IMR-90 (cell line): ENCODE results near the gene SLC17A4. TPM values are rescaled to one million over a fixed set of nuclear protein-coding genes. Genes with fewer than 3 reads are reported as not detected.

Source experiments
- ATAC-seq: fragments of 200-7000 bp; cut with Tn5 transposase; 2 replicates; pipeline ENCODE4 v1.9.1; 2020; ENCODE audit warnings: low read depth, mild to moderate bottlenecking, moderate library complexity
- BruUV-seq: library from RNA; stranded (reverse); fragments of 400-500 nt; replicated peaks from 2 replicates; lab custom pipeline; 2021; lab: Mats Ljungman, UMichigan
- CTCF ChIA-PET: fragments of 300-600 bp; formaldehyde crosslinking; extraction: SDS; loops from one replicate; lab custom pipeline; 2021; ENCODE audit warnings: antibody characterized with exemption; lab: Yijun Ruan, JAX
- POLR2A ChIA-PET: fragments of 300-600 bp; sonication (Branson Sonifier 250); formaldehyde crosslinking; loops from one replicate; lab custom pipeline; 2022; ENCODE audit warnings: antibody characterized with exemption; ENCODE audit not compliant: unreplicated experiment; lab: Charles Lee
- DNase-seq: peaks from one replicate; pipeline ENCODE4 v3.0.0; 2013
- H2AFZ ChIP-seq: replicated peaks from 2 replicates; pipeline ENCODE3; 2013; ENCODE audit warnings: low read length, mild to moderate bottlenecking; ENCODE audit not compliant: poor library complexity
- H2AK5ac ChIP-seq: 2 replicates; pipeline ENCODE4 v1.6.1; 2013; ENCODE audit warnings: low read depth, low read length, inconsistent platforms
- H2AK9ac ChIP-seq: replicated peaks from 2 replicates; pipeline ENCODE3; 2013; ENCODE audit warnings: mild to moderate bottlenecking, low read depth, low read length, moderate library complexity; ENCODE audit not compliant: poor library complexity
- H2BK120ac ChIP-seq: 2 replicates; pipeline ENCODE4 v1.6.1; 2013; ENCODE audit warnings: low read depth, low read length, inconsistent platforms
- H2BK15ac ChIP-seq: 3 replicates; pipeline ENCODE4 v1.6.1; 2013; ENCODE audit warnings: low read depth, low read length, inconsistent platforms
- H2BK20ac ChIP-seq: 2 replicates; pipeline ENCODE4 v1.6.1; 2013; ENCODE audit warnings: low read depth, mild to moderate bottlenecking, inconsistent platforms, low read length, moderate library complexity
- H2BK5ac ChIP-seq: 2 replicates; pipeline ENCODE4 v1.6.1; 2013; ENCODE audit warnings: mild to moderate bottlenecking, low read depth, low read length, inconsistent platforms; ENCODE audit not compliant: poor library complexity, severe bottlenecking
- H3K14ac ChIP-seq: replicated peaks from 2 replicates; pipeline ENCODE4 v1.6.1; 2013; ENCODE audit warnings: low read depth, low read length, inconsistent platforms
- H3K18ac ChIP-seq: 2 replicates; pipeline ENCODE4 v1.6.1; 2013; ENCODE audit warnings: low read depth, low read length, control low read depth
- H3K23ac ChIP-seq: 2 replicates; pipeline ENCODE4 v1.6.1; 2013; ENCODE audit warnings: low read depth, low read length, inconsistent platforms
- H3K27ac ChIP-seq: 2 replicates; pipeline ENCODE4 v1.5.1; 2013; ENCODE audit warnings: mild to moderate bottlenecking, control low read depth, low read length; ENCODE audit not compliant: insufficient read depth
- H3K27me3 ChIP-seq: 2 replicates; pipeline ENCODE4 v1.6.1; 2013; ENCODE audit warnings: low read length; ENCODE audit not compliant: control insufficient read depth, insufficient read depth
- H3K36me3 ChIP-seq: 2 replicates; pipeline ENCODE4 v1.6.1; 2013; ENCODE audit warnings: low read length, mixed read lengths; ENCODE audit not compliant: control insufficient read depth, insufficient read depth
- H3K4ac ChIP-seq: 2 replicates; pipeline ENCODE4 v1.6.1; 2013; ENCODE audit warnings: low read depth, low read length, inconsistent platforms
- H3K4me1 ChIP-seq: 2 replicates; pipeline ENCODE4 v1.6.1; 2013; ENCODE audit warnings: low read length, mixed read lengths; ENCODE audit not compliant: control insufficient read depth, insufficient read depth
- H3K4me2 ChIP-seq: 2 replicates; pipeline ENCODE4 v1.6.1; 2013; ENCODE audit warnings: low read depth, mild to moderate bottlenecking, control low read depth, low read length, moderate library complexity
- H3K4me3 ChIP-seq: 2 replicates; pipeline ENCODE4 v1.5.1; 2013; ENCODE audit warnings: low read depth, mild to moderate bottlenecking, control low read depth, low read length, moderate library complexity; ENCODE audit not compliant: insufficient read depth
- H3K56ac ChIP-seq: 2 replicates; pipeline ENCODE4 v1.6.1; 2013; ENCODE audit warnings: low read length, inconsistent platforms; ENCODE audit not compliant: insufficient read depth; ENCODE audit errors: extremely low read depth
- H3K79me1 ChIP-seq, 2 experiments: 2 replicates each; pipeline ENCODE4 v1.6.1; 2013; ENCODE audit warnings: low read length in 2 of 2, inconsistent platforms in 1 of 2, low read depth in 1 of 2
- H3K9ac ChIP-seq: 2 replicates; pipeline ENCODE4 v1.6.1; 2013; ENCODE audit warnings: low read depth, low read length, control low read depth
- H3K9me1 ChIP-seq: 2 replicates; pipeline ENCODE4 v1.6.1; 2013; ENCODE audit warnings: low read length, inconsistent platforms; ENCODE audit not compliant: insufficient read depth
- H3K9me3 ChIP-seq: 2 replicates; pipeline ENCODE4 v1.6.1; 2013; ENCODE audit warnings: low read length; ENCODE audit not compliant: control insufficient read depth, insufficient read depth
- H4K20me1 ChIP-seq: 2 replicates; pipeline ENCODE4 v1.6.1; 2013; ENCODE audit warnings: low read length, inconsistent platforms; ENCODE audit not compliant: insufficient read depth
- H4K5ac ChIP-seq: 2 replicates; pipeline ENCODE4 v1.6.1; 2013; ENCODE audit warnings: mild to moderate bottlenecking, low read depth, low read length, control low read depth
- H4K8ac ChIP-seq, 2 experiments: 2 replicates each; pipeline ENCODE4 v1.6.1; 2013; ENCODE audit warnings: low read depth in 2 of 2, low read length in 2 of 2, control low read depth in 1 of 2, inconsistent platforms in 1 of 2
- H4K91ac ChIP-seq: 2 replicates; pipeline ENCODE4 v1.6.1; 2013; ENCODE audit warnings: low read depth, low read length, inconsistent platforms; ENCODE audit not compliant: insufficient read depth
- BHLHE40 ChIP-seq: fragments of 150-350 bp; IDR thresholded peaks from 2 replicates; pipeline ENCODE4 v1.6.1; 2016; ENCODE audit warnings: mild to moderate bottlenecking, low read depth, low read length
- CHD1 ChIP-seq: IDR thresholded peaks from 2 replicates; pipeline ENCODE4 v1.6.1; 2012; ENCODE audit warnings: low read depth, low read length, improper control_type of control experiment
- MXI1 ChIP-seq: IDR thresholded peaks from 2 replicates; pipeline ENCODE4 v1.6.1; 2012; ENCODE audit warnings: low read depth, mild to moderate bottlenecking, low read length, moderate library complexity, borderline replicate concordance
- NFE2L2 ChIP-seq: fragments of 150-350 bp; IDR thresholded peaks from 2 replicates; pipeline ENCODE4 v1.6.1; 2016; ENCODE audit warnings: low read depth, mild to moderate bottlenecking, low read length
- RCOR1 ChIP-seq: IDR thresholded peaks from 2 replicates; pipeline ENCODE4 v1.6.1; 2012; ENCODE audit warnings: mild to moderate bottlenecking, low read length, improper control_type of control experiment; ENCODE audit not compliant: insufficient replicate concordance
- USF2 ChIP-seq: fragments of 150-350 bp; IDR thresholded peaks from 2 replicates; pipeline ENCODE4 v1.6.1; 2017; ENCODE audit warnings: mild to moderate bottlenecking, antibody characterized with exemption, low read length, low read depth
- WGBS, 2 experiments: methylation state at CpG; one replicate each; pipeline versions ENCODE4 v1.1.5 to v1.1.7; 2013; ENCODE audit warnings: missing lambda C conversion rate in 2 of 2; ENCODE audit not compliant: insufficient read length in 1 of 2; ENCODE audit errors: extremely low coverage in 2 of 2; 5-methylcytosine and 5-hydroxymethylcytosine counted together
- dilution Hi-C: fragments of 300-500 bp; cut with HindIII; formaldehyde crosslinking; loops from one replicate; pipeline ENCODE4 v1.14.3; 2018; ENCODE audit warnings: low sequenced_read_pairs; ENCODE audit not compliant: unreplicated experiment
- in situ Hi-C: fragments of 300-500 bp; cut with MboI; formaldehyde crosslinking; loops from 3 replicates; pipeline ENCODE4 v1.14.3; 2019; ENCODE audit warnings: low sequenced_read_pairs, inconsistent platforms, mixed read lengths
- intact Hi-C: fragments of 100-400 bp; cut with micrococcal nuclease; formaldehyde crosslinking; loops from 2 replicates; pipeline ENCODE4 v1.10.0; 2022
- polyA plus RNA-seq, 3 experiments: library from polyadenylated mRNA; depleted of rRNA; stranded (reverse); fragments of >200 nt; gene quantifications; 2 replicates each; pipeline ENCODE4 v1.2.3, GENCODE V29; 2012; ENCODE audit warnings: low replicate concordance in 1 of 3
- total RNA-seq: library from RNA; depleted of rRNA; stranded (reverse); fragments of >200 nt; gene quantifications from 2 replicates; pipeline ENCODE4 v1.2.3, GENCODE V29; 2012

SLC17A4 gene
- total and polyA plus RNA-seq, 2 of the 4 experiments (the other 2 are of a cell fraction): not detected

- no peak overlapping the region for H2BK20ac ChIP-seq
- H3K18ac ChIP-seq: no peak overlapping the region
- H3K36me3 ChIP-seq: no peaks in the 10 kb centered on the region
- no peaks in the 10 kb centered on the region for H3K4me1 ChIP-seq
- H3K79me1 ChIP-seq: no peaks in the 10 kb centered on the region
- no peak overlapping the region for H3K14ac ChIP-seq
- no peak overlapping the region for H2BK5ac ChIP-seq
- CTCF ChIA-PET: interaction anchor here (0.9 kb wide), 1 partner anchor 8 kb away, joined by 3 read pairs; no protein-coding TSS in a partner anchor
- intact Hi-C loops (loop anchor here (10.0 kb wide), 1 partner anchor 445 kb away; no protein-coding TSS in a partner anchor), dilution Hi-C loops (no loop called here), in situ Hi-C loops (no loop called here)
- H3K9me3 ChIP-seq: no peaks in the 10 kb centered on the region
- no peak overlapping the region for H3K9ac ChIP-seq
- no peak overlapping the region for H3K27ac ChIP-seq
- H4K8ac ChIP-seq: no peak overlapping the region
- POLR2A ChIA-PET: no interaction called here
- no peak overlapping the region for H3K4me2 ChIP-seq
- H2BK15ac ChIP-seq: no peak overlapping the region
- no peak overlapping the region for H2BK120ac ChIP-seq
- ATAC-seq (no peak), DNase-seq (no peak)
- WGBS, 2 experiments: 90% methylated on average over 2 of the region's 10 CpGs; no CpG with 5 or more reads in 1 of the 2 experiments
- H2AK5ac ChIP-seq: no peak overlapping the region
- no peaks in the 10 kb centered on the region for H4K20me1 ChIP-seq
- H2AFZ ChIP-seq: no peak overlapping the region
- BruUV-seq: no TSS peak
- H3K4me3 ChIP-seq: no peak overlapping the region
- H3K23ac ChIP-seq: no peak overlapping the region
- no peak overlapping the region for H2AK9ac ChIP-seq
- H4K5ac ChIP-seq: no peak overlapping the region
- no peaks in the 10 kb centered on the region for H3K9me1 ChIP-seq
- no peak overlapping the region for H3K56ac ChIP-seq
- no peaks in the 10 kb centered on the region for H3K27me3 ChIP-seq
- H3K4ac ChIP-seq: no peak overlapping the region
- no peak overlapping the region for H4K91ac ChIP-seq
- no peak for TF ChIP-seq RCOR1
- TF ChIP-seq USF2: no peak
- no peak for TF ChIP-seq MXI1
- TF ChIP-seq BHLHE40: no peak
- no peak for TF ChIP-seq NFE2L2
- no peak for TF ChIP-seq CHD1
These were observed 44.8 kb upstream of the SLC17A4 start for GRCh38 chr6:25709761-25710160.
